Peyer's patch (tissue), 4 donors: ENCODE measurements around the gene ZNF607. TPM values are rescaled to one million over a fixed set of nuclear protein-coding genes. Genes with fewer than 3 reads are reported as not detected.
"Not testable (repeated sequence)": the region's sequence is repeated elsewhere in the genome, so short reads cannot be mapped to it uniquely, and the experiment has no call there.

Experiments used
- DNase-seq, 3 donors: peaks; one replicate each; pipeline ENCODE4 v3.0.0-alpha.2; 2017 to 2019
- H3K27ac ChIP-seq, 4 donors: fragments of 200-600 bp; sonication (generic); one replicate each; pipeline ENCODE4 v1.5.1; 2016 to 2019
- H3K27me3 ChIP-seq, 2 donors: fragments of 200-600 bp; sonication (generic); one replicate each; pipeline ENCODE4 v1.5.1; 2019
- H3K36me3 ChIP-seq, 3 donors: fragments of 200-600 bp; sonication (generic); one replicate each; pipeline ENCODE4 v1.5.1; 2016 to 2019
- H3K4me1 ChIP-seq, 4 donors: fragments of 200-600 bp; sonication (generic); one replicate each; pipeline ENCODE4 v1.5.1; 2016 to 2019
- H3K4me3 ChIP-seq, 4 donors: fragments of 200-600 bp; sonication (generic); 1 replicate in 3 of 4; 2 replicates in 1 of 4; pipeline ENCODE4 v1.5.1; 2016 to 2019; ENCODE audit warnings: mild to moderate bottlenecking in 1 of 4
- H3K9me3 ChIP-seq, 4 donors: fragments of 200-600 bp; sonication (generic); one replicate each; pipeline ENCODE4 v1.5.1; 2016 to 2019; ENCODE audit warnings: mild to moderate bottlenecking in 1 of 4
- POLR2A ChIP-seq, 2 donors: fragments of 450-650 bp; IDR thresholded peaks; one replicate each; pipeline ENCODE4 v1.5.1; 2017; ENCODE audit warnings: antibody characterized with exemption in 2 of 2, mild to moderate bottlenecking in 2 of 2, moderate library complexity in 2 of 2
- total RNA-seq, 4 donors: library from RNA; depleted of rRNA; stranded (reverse); fragments of >200 nt; gene quantifications; one replicate each; pipeline ENCODE4 v1.1.0, GENCODE V29; 2016
- TF ChIP-seq, protein P1 (sequence below), 6 experiments: fragments of 450-650 bp in 4 of 6; fragments of 200-600 bp in 2 of 6; sonication (generic) in 1 of 6; IDR thresholded peaks; one replicate each; pipeline ENCODE4 v1.5.1; 2017 to 2019; ENCODE audit warnings: antibody characterized with exemption in 6 of 6, mild to moderate bottlenecking in 3 of 6, moderate library complexity in 1 of 6

ZNF607 gene
- total RNA-seq, 4 donors from 2014 or later = 1.7 to 12.5 (median 2.2) TPM

GRCh38 chr19:37692956-37693620 is 26.5 kb downstream of the ZNF607 start:
- Histone ChIP-seq H3K36me3 (no peaks in the 10 kb centered on the region), H3K9me3 (peaks cover 0 to 16% (median 4%) of the 10 kb centered on the region in 4 donors), H3K27me3 (no peaks in the 10 kb centered on the region), H3K4me1 (no peaks in the 10 kb centered on the region), H3K4me3 (no peak overlapping the region), H3K27ac (no peak overlapping the region)
- no peak for DNase-seq
- TF ChIP-seq, protein P1, sequence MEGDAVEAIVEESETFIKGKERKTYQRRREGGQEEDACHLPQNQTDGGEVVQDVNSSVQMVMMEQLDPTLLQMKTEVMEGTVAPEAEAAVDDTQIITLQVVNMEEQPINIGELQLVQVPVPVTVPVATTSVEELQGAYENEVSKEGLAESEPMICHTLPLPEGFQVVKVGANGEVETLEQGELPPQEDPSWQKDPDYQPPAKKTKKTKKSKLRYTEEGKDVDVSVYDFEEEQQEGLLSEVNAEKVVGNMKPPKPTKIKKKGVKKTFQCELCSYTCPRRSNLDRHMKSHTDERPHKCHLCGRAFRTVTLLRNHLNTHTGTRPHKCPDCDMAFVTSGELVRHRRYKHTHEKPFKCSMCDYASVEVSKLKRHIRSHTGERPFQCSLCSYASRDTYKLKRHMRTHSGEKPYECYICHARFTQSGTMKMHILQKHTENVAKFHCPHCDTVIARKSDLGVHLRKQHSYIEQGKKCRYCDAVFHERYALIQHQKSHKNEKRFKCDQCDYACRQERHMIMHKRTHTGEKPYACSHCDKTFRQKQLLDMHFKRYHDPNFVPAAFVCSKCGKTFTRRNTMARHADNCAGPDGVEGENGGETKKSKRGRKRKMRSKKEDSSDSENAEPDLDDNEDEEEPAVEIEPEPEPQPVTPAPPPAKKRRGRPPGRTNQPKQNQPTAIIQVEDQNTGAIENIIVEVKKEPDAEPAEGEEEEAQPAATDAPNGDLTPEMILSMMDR (IDR thresholded peaks at IDR 0.05) = no peak
- TF ChIP-seq POLR2A (IDR thresholded peaks at IDR 0.05) = no peak

- Histone ChIP-seq H3K36me3 (no peaks in the 10 kb centered on the region), H3K4me3 (peak overlapping the region; percentile 41 to 65 (median 53)), H3K4me1 (no peaks in the 10 kb centered on the region), H3K9me3 (peaks cover 0 to 10% (median 4%) of the 10 kb centered on the region in 4 donors), H3K27me3 (no peaks in the 10 kb centered on the region), H3K27ac (peak overlapping the region; percentile 48 to 78 (median 68))
- TF ChIP-seq, protein P1 (IDR thresholded peaks at IDR 0.05) = no peak
- peak; percentile 75 to 93 (median 85) for DNase-seq
Observed at GRCh38 chr19:37691881-37692504, 27.6 kb downstream of the ZNF607 start.

DNA sequence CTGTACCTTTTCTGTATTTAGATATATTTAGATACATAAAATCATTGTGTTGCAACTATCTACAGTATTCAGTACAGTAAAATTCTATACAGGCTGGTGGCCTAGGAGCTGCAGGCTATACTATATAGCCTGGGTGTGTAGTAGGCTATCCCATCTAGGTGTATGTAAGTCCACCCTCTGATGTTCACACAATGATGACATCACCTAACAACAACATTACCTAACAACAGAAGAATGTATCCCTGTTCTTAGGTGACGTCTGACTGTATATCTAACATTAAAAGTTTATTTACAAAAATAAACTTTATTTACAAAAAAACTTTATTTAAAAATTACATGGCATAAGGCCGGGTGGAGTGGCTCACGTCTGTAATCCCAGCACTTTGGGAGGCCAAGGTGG is 36.0 kb downstream of the ZNF607 start:
- Histone ChIP-seq H3K9me3 (peaks cover 0 to 7% (median 2%) of the 10 kb centered on the region in 4 donors), H3K36me3 (no peaks in the 10 kb centered on the region), H3K4me3 (no peak overlapping the region), H3K4me1 (no peaks in the 10 kb centered on the region), H3K27me3 (no peaks in the 10 kb centered on the region), H3K27ac (no peak overlapping the region)
- DNase-seq = no peak
- TF ChIP-seq POLR2A (IDR thresholded peaks at IDR 0.05) = no peak
- TF ChIP-seq, protein P1 (IDR thresholded peaks at IDR 0.05) = no peak

DNA sequence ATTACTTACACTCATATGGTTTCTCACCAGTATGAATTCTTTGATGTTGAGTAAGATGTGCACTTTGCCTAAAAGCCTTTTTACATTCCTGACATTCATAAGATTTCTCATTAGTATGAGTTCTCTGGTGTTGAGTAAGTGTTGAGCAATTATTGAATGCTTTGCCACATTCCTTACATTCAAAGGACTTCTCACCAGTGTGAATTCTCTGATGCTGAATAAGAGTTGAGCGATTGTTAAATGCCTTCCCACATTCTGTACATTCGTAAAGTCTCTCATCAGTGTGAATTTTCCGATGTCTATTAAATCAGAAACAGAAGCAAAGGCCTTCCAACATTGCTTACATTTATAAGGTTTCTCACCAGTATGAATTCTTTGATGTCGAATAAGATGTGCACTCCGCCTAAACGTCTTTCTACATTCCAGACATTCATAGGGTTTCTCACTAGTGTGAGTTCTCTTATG is 50.1 kb downstream of the ZNF607 start:
- no peak overlapping the region for H3K27ac ChIP-seq
- H3K4me1 ChIP-seq = no peaks in the 10 kb centered on the region
- peaks cover 0 to 74% (median 9%) of the 10 kb centered on the region in 4 donors for H3K9me3 ChIP-seq
- H3K4me3 ChIP-seq = no peak overlapping the region
- H3K36me3 ChIP-seq = no peaks in the 10 kb centered on the region
- H3K27me3 ChIP-seq = no peaks in the 10 kb centered on the region
- no peak for DNase-seq
- no peak for TF ChIP-seq POLR2A (IDR thresholded peaks at IDR 0.05)
- TF ChIP-seq, protein P1 (IDR thresholded peaks at IDR 0.05) = no peak

DNA sequence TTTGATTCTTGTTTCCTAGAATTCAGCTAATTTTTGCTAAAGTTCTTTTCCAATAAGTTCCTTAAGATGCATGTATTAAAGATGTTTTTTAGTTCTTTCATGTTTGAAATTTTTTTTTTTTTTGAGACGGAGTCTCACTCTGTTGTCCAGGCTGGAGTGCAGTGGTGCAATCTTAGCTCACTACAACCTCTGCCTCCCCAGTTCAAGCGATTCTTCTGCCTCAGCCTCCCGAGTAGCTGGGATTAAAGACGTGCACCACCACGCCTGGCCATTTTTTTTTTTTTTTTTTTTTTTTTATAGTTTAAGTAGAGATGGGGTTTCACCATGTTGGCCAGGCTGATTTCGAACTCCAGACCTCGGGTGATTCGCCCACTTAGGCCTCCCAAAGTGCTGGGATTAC is 62.4 kb downstream of the ZNF607 start:
- not testable (repeated sequence) for H3K27me3 ChIP-seq, H3K4me3 ChIP-seq, DNase-seq, H3K27ac ChIP-seq, H3K36me3 ChIP-seq, H3K9me3 ChIP-seq
- H3K4me1 ChIP-seq = peaks cover 0 to 15% (median 4%) of the 10 kb centered on the region in 4 donors

DNA sequence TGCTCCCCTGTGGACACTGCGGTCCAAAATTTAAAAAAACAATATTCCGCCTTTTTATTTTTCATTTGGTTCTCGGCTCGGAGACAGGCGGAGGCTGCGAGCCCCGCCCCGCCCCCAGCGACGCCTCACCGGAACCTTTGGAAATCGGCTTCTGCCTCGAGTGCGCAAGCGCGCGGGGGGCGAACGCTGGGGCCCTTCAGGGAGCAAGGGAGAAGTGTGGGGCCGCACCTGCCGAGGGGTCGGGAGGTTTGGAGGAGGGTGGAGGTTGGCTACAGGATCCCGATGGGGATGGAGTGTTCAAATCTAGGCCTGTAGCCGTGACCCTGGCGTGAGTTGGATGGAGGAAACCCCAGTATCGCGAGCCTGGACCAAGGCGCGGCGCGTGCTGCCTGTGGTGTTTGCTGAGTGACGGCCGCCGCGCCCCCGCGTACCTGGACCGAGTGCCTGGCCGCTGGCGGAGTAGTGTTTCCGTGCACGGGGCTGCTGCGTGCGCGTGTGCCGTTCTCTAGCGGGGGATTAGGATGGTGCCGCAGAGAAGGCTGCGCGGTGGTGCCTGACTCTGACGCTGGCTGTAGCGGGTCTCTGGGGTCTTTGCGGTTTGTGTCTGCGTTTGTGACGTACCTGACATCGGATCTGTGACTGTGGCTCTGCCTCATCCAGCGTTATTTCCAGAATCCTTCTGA is 63.7 kb downstream of the ZNF607 start:
- Histone ChIP-seq H3K27me3 (no peaks in the 10 kb centered on the region), H3K36me3 (no peaks in the 10 kb centered on the region), H3K9me3 (no peaks in the 10 kb centered on the region), H3K27ac (peak overlapping the region; percentile 82 to 90 (median 86)), H3K4me1 (peaks cover 0 to 15% (median 4%) of the 10 kb centered on the region in 4 donors), H3K4me3 (peak overlapping the region; percentile 64 to 82 (median 72))
- TF ChIP-seq, protein P1 (IDR thresholded peaks at IDR 0.05) = no peak
- no peak for TF ChIP-seq POLR2A (IDR thresholded peaks at IDR 0.05)
- peak; percentile 74 to 91 (median 86) for DNase-seq
